NCI-H2107 (cell line): ENCODE results near the gene PRMT7.

Source experiments
- DNase-seq: peaks from one replicate; lab custom pipeline; 2025; lab: John Stamatoyannopoulos, UW

The PRMT7 gene

GRCh38 chr16:68376590-68376989, 65.8 kb downstream of the PRMT7 start:
- no peak for DNase-seq

DNA sequence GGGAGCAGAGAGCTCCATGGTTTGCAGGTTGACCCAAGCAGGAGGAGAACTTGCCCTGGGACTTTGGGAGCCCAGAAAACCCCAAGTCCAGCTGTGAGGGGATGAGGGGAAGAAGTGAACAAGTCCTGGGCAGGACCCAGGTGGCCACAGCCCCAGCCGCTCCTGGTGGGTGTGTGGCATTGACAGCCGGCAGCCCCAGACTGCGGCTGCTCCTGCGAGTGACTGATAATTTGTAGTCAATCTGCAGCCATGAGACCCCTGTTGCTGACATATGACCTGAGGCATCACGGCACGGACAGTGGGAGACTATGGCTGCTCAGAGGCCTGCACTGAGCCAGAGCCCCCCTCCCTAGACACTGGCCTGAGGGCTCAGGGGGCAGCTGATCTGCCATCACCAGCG, 66.4 kb downstream of the PRMT7 start:
- no peak for DNase-seq

GRCh38 chr16:68377667-68378393, 67.0 kb downstream of the PRMT7 start:
- DNase-seq: no peak

GRCh38 chr16:68378436-68379415, 67.9 kb downstream of the PRMT7 start:
- no peak for DNase-seq

GRCh38 chr16:68379472-68380347, 68.9 kb downstream of the PRMT7 start:
- no peak for DNase-seq

DNA sequence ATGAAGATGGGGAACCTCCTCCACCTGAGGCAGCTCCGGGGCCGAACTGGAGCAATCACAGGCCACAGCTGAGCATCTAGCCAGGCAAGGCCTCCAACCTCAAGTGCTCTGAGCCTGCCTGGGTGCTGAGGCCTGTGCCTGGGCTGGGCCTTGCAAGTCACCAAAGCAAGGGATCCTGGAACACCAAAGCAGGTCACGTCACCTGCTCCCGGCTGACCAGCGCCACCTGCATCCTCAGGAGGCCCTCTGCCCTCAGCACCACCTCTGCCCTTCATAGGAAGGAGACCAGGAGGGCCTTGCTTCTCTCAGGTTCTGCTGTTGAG, 69.5 kb downstream of the PRMT7 start:
- DNase-seq: no peak

DNA sequence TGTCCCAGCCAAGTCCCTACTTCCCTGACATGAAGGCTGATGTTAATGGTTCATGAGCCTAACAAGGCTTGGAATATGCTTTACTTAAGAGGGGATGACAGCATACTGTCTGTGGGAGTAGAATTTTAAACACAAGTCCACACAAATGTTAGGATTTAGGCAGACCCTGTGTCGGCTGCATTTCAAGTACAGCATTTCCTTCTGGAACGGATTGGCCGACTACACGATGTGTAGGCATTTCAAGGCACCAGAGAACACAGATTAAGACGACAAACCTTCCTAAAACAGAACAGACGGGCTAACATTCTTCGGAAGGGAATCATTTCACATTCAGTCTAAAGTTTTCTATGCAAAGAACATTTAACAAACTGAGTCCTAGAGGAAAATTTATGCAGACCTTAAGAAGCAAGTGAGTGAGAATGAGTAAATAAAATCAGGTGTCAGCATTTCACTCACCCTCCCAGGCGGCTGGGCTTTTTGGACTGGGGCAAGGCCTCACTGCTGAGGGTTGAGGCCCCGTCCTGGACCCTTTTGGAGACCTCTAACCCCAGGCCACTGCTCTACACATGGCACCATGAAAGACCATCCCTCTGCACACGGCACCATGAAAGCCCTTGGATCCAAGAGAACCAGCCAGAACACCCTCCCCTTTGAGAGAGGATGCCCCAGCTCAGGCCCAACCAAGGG, 70.0 kb downstream of the PRMT7 start:
- no peak for DNase-seq

GRCh38 chr16:68381363-68381724, 70.5 kb downstream of the PRMT7 start:
- no peak for DNase-seq

DNA sequence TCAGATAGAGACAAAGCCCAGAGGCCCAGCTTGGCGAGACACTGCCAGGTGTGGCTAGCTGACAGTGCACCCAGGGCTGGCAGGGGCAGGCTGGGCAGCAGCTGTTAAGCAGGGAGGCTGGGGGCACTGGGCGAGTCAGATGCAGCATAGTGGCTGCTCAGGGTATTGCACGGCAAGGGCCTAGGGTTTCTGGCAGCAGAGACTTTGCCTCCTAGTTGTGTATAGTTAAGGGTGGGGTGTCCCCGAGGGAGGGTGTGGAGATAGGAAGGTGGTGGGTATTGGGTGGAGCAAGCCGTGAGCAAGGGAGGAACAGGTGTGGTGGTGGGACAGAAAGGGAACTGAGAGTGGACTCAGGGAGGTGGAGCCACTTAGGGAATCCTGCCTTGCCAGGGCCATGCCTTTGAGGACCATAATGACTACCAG, 71.5 kb downstream of the PRMT7 start:
- no peak for DNase-seq

DNA sequence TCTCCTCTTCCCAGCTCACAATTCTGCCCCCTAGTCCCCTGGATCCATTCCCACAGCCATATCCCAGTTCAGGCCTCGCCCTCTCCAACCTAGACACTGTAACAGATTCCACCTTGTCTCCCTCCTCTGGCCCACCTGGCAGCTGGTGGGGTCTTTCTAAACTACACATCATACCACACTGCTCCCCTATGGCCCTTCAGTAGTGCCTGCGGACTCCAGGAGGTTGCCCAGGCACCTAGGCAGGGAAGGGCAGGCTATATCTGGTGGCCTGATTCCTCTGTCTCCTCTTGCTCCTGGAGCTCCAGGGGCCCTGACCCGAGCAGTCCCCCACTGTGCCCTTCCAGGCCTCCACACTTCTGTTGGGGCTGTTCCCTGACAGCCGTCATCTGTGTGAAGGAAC, 73.0 kb downstream of the PRMT7 start:
- DNase-seq: no peak

GRCh38 chr16:68384288-68385161, 73.7 kb downstream of the PRMT7 start:
- no peak for DNase-seq

DNA sequence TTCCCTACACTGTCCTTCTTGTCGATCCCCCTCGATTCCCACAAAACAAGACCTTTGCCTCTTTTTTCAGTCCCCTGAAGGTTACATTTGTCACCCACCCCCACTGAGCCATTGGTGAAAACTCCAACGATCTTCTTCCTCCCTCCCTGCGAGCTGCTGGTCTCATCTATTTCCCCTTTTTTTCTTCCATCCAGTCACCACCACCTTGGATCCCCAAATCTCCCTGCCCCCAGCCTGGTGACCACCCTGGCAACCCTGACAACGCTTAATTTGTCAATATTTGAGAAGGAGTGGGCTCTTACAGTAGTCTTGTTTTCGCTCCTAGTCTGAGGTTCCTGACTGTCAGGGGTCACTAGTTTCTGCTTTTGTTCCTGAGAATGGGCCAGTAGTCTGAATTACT, 74.6 kb downstream of the PRMT7 start:
- no peak for DNase-seq

- no peak for DNase-seq
Observed at GRCh38 chr16:68386628-68387027, 75.8 kb downstream of the PRMT7 start.

DNA sequence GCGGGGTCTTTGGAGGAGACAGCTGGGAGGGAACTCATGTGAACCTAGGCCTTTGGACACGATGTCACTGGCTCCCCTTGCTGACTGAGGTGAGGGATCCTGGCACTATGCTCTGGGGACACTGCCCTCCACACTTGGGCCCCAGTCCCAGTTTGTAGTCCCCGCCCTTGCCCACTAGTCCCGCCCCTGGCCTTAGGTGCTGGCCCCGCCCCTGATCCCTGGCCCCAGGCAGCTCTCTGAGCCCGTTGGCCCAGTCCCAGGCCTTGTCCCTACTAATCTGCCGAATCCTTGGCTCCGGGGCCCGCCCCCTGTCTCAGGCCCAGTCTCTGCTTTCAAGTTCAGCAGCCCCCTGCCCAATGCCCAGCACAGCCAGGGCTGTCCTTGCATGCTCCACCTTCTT, 76.5 kb downstream of the PRMT7 start:
- no peak for DNase-seq

DNA sequence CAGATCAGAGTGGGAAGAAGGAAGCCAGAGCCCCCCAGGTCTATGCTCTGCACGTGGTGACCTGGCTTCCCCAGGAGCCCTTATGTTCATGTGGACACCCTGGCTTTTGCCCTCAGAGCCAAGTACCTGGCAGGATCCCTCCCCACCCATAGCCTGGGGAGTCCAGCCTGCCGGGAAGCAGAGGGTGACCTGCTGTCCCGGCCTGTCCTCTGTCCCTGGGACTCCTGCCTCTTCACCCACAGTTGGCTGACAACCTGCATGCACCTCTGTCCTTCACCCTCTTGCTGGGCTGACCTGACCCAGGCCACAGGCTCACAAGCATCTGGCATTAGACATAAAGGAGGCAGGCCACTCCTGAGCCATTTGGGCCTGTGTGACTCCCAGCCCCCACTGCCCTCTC, 77.3 kb downstream of the PRMT7 start:
- no peak for DNase-seq

DNA sequence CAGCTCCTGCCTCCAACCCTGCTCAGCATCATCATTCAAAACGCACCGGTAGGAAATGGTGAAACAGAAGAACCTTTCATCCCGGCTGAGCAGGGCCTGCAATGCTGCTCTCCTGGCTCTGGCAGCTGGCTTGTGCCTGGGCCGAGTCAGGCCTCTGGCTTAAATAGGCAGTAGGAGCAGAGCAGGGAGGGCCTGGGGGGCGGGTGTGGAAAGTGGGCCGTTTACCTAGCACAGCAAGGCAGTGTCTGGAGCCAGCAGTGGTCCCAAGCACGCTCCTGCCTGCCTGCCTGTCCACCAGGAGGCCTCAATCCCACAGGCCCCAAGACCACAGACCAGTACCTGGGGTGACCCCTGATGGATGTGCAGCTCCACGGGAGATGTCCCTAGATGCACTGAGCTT, 78.2 kb downstream of the PRMT7 start:
- DNase-seq: no peak

DNA sequence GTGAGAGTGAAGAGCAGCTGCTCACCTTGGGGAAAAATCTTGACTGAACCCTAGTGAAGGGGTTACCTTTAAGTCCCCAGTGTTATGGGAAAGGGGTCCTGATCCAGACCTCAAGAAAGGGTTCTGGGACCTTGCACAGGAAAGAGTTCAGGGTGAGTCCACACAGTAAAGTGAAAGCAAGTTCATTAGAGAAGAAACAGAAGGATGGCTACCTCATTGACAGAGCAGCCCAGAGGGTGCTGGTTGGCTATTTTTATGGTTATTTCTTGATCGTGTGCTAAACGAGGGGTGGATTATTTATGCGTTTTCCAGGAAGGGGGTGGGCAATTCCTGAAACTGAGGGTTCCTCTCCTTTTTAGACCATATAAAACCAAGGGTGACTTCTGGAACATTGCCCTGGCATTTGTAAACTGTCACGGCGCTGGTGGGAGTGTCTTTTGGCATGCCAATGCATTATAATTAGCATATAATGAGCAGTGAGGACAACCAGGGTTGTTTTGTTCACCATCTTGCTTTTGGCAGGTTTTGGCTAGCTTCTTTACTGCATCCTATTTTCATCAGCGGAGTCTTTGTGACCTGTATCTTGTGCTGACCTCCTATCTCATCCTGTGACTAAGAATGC, 79.0 kb downstream of the PRMT7 start:
- DNase-seq: no peak

DNA sequence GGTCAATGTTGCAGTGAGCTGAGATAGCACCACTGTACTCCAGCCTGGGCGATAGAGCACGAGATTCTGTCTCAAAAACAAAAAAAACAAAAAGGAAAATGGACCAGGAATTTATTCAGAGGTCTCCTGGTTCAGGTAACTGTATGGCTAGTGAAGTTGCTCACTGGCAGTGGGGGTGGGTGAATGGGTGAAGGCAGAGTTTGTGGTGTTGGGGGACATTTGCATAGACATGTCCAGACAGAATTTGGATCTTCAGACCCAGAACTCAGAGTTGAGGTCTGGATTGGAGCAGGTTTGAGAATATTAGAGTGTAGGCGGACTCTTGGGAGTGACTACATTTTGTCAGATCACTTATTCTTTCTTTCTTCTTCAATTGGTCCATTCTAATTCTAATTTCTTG, 82.5 kb downstream of the PRMT7 start:
- no peak for DNase-seq

DNA sequence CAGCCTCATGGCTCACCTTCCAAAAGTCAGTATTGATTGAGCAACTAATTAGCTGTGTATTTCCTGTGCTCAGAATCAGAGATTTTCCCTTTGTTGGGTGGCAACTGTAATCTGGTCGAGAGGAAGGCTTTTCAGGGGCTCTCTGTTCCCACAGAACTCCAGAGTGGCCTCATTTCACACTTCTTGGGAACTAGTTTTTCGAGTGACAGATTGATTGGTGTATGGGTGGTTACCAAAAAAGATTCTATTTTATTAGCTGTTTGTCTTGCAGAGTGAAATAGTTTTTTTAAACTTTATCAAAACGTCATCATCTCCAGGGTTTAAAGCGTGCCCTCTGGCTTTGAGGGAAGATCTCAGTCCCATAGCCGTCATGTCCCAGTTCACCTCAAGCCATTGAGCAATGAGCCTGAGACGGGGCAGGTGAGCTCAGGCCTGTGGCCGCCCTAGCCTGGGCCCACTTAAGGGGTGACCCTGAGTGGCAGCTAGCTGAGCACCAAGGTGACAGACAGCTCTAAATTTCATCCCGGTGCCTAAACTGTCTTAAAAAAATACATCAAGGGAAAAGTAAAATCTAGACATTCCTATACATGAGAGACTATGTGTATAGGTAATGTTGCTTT, 84.5 kb downstream of the PRMT7 start:
- DNase-seq: no peak

DNA sequence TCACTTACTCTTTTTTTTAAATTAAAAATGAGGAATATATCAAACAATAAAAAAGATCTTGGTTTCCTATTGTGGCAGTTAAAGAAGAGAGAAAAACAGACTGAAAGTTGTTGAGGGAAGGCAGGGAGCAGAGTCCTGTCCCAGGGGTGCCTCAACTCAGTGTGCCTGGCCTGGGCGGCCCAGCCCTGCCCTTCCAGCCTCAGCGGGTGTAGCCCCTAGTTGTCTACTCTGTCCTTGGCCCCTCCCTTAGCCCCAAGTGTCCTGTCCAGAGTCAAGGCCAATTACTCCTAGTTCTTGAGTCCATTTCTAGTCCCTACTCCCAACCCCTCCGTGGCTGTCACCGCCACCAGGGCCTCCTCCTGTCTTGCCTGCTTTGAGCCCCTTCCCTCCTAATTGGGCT, 85.0 kb downstream of the PRMT7 start:
- DNase-seq: no peak
